SW480 (cell line): ENCODE measurements around the gene ST6GALNAC4.
A peak's percentile ranks its signal among the peaks of the same experiment; 100 is the strongest.

Experiments used
- DNase-seq: peaks from one replicate; pipeline ENCODE4 v3.0.0-alpha.2; 2016; ENCODE audit warnings: low spot score

The ST6GALNAC4 gene

GRCh38 chr9:127912296-127912695 is 4.5 kb downstream of the ST6GALNAC4 start:
- no peak for DNase-seq

GRCh38 chr9:127910613-127911205 is 6.1 kb downstream of the ST6GALNAC4 start:
- no peak for DNase-seq

- no peak for DNase-seq
Measured at GRCh38 chr9:127909839-127910273, 7.0 kb downstream of the ST6GALNAC4 start.

GRCh38 chr9:127908660-127908926 is 8.2 kb downstream of the ST6GALNAC4 start:
- DNase-seq = no peak

- DNase-seq = no peak
Measured at GRCh38 chr9:127907867-127908659, 8.8 kb downstream of the ST6GALNAC4 start.

- no peak for DNase-seq
Measured at GRCh38 chr9:127905788-127906191, 11.1 kb downstream of the ST6GALNAC4 start.

- DNase-seq = no peak
Measured at GRCh38 chr9:127905004-127905728, 11.7 kb downstream of the ST6GALNAC4 start.

GRCh38 chr9:127904561-127905003 is 12.3 kb downstream of the ST6GALNAC4 start:
- DNase-seq = no peak

- peak; percentile 75 for DNase-seq
Measured at GRCh38 chr9:127903557-127904475, 13.0 kb downstream of the ST6GALNAC4 start.

GRCh38 chr9:127899128-127899943 is 17.5 kb downstream of the ST6GALNAC4 start, which contains the start of gene ST6GALNAC6:
TSS of gene ST6GALNAC6 (minus strand) at chr9:127899603. CDS start at chr9:127897981, 1,622 bp downstream.
- DNase-seq = no peak

- DNase-seq = no peak
Measured at GRCh38 chr9:127898433-127899127, 18.3 kb downstream of the ST6GALNAC4 start.

GRCh38 chr9:127897193-127897692 is 19.6 kb downstream of the ST6GALNAC4 start:
- DNase-seq = peak; percentile 77

GRCh38 chr9:127896395-127897192 is 20.2 kb downstream of the ST6GALNAC4 start:
- no peak for DNase-seq

GRCh38 chr9:127895811-127896210 is 21.0 kb downstream of the ST6GALNAC4 start:
- no peak for DNase-seq

GRCh38 chr9:127893392-127893791 is 23.4 kb downstream of the ST6GALNAC4 start:
- no peak for DNase-seq

- DNase-seq = no peak
Measured at GRCh38 chr9:127892831-127893230, 24.0 kb downstream of the ST6GALNAC4 start.

GRCh38 chr9:127890053-127890452 is 26.8 kb downstream of the ST6GALNAC4 start:
- DNase-seq = no peak

GRCh38 chr9:127887792-127888191 is 29.0 kb downstream of the ST6GALNAC4 start:
- no peak for DNase-seq

GRCh38 chr9:127886401-127886972 is 30.4 kb downstream of the ST6GALNAC4 start:
- no peak for DNase-seq
